Activated T-helper 1 cell treated with anti-CD3 and anti-CD28 coated beads, Interleukin-12 subunit alpha, Interleukin-12 subunit beta, Interleukin-2, Interleukin-4 antibody, amounts not matched to agents 30 ng/mL and 10 ng/mL and 1 ng/mL, durations not matched to agents 14 hours and 24 hours and 36 hours (primary cell): Measurements from ENCODE around the gene MARK1. TPM values are rescaled to one million over a fixed set of nuclear protein-coding genes. Genes with fewer than 3 reads are reported as not detected.

Source experiments
- total RNA-seq: library from RNA; stranded (reverse); gene quantifications from 2 replicates; pipeline ENCODE4 v1.2.3, GENCODE V29; 2022

Gene MARK1
- total RNA-seq, 1 donor from 2014 or later, result not detected

Other genes with a start within 250 kb of the MARK1 start
- gene C1orf115, start 162.2 kb downstream of the MARK1 start, total RNA-seq, result 0.05 TPM in 1 of 2 replicates, not detected in the other
- not detected in 2 replicates for gene MTARC2, start 220.2 kb downstream of the MARK1 start, total RNA-seq